Uterus (tissue), 4 donors: Measurements from ENCODE around the gene CDK11A. TPM values are rescaled to one million over a fixed set of nuclear protein-coding genes. Genes with fewer than 3 reads are reported as not detected.
A peak's percentile ranks its signal among the peaks of the same experiment; 100 is the strongest.

ENCODE experiments used
- DNase-seq, 2 donors: peaks; one replicate each; pipeline ENCODE4 v3.0.0-alpha.2; 2019 to 2020
- H3K27ac ChIP-seq, 2 donors: fragments of 200-600 bp; sonication (generic); 1 replicate in 1 of 2; 2 replicates in 1 of 2; pipeline ENCODE4 v1.5.1; 2016 to 2018
- H3K27me3 ChIP-seq, 2 donors: fragments of 200-600 bp; sonication (generic); one replicate each; pipeline ENCODE4 v1.5.1; 2018 to 2019; ENCODE audit warnings: control low read depth in 1 of 2
- H3K36me3 ChIP-seq, 2 donors: fragments of 200-600 bp; sonication (generic); one replicate each; pipeline ENCODE4 v1.5.1; 2019; ENCODE audit warnings: control low read depth in 1 of 2
- H3K4me1 ChIP-seq, 2 donors: fragments of 200-600 bp; sonication (generic); one replicate each; pipeline ENCODE4 v1.5.1; 2018 to 2019; ENCODE audit warnings: control low read depth in 1 of 2
- H3K4me3 ChIP-seq, 2 donors: fragments of 200-600 bp; sonication (generic); 1 replicate in 1 of 2; 2 replicates in 1 of 2; pipeline ENCODE4 v1.5.1; 2018 to 2019; ENCODE audit warnings: mild to moderate bottlenecking in 1 of 2
- H3K9me3 ChIP-seq, 2 donors: fragments of 200-600 bp; sonication (generic); one replicate each; pipeline ENCODE4 v1.5.1; 2019; ENCODE audit warnings: control low read depth in 1 of 2
- CTCF ChIP-seq, 4 experiments: fragments of 200-600 bp in 2 of 4; fragments of 450-650 bp in 2 of 4; sonication (generic) in 2 of 4; IDR thresholded peaks; one replicate each; pipeline ENCODE4 v1.5.1; 2016 to 2019; ENCODE audit warnings: antibody characterized with exemption in 4 of 4, mild to moderate bottlenecking in 2 of 4, moderate library complexity in 1 of 4
- POLR2A ChIP-seq, 2 donors: fragments of 450-650 bp; IDR thresholded peaks; one replicate each; pipeline ENCODE4 v1.6.1; 2016; ENCODE audit warnings: antibody characterized with exemption in 2 of 2, mild to moderate bottlenecking in 1 of 2, moderate library complexity in 1 of 2
- intact Hi-C: fragments of 100-400 bp; cut with DNase I; formaldehyde crosslinking; loops from one replicate; pipeline ENCODE4 v1.15.1; 2023; ENCODE audit warnings: low total_unique reads
- total RNA-seq, 4 donors: library from RNA; depleted of rRNA in 3 of 4; stranded (reverse); fragments of >200 nt in 3 of 4; gene quantifications; one replicate each; pipeline versions ENCODE4 v1.1.0 to v1.2.4, GENCODE V29; 2014 to 2023
- donor health status: DM: yes; HTN: yes; CAD: no.

The CDK11A gene
- total RNA-seq, 4 donors from 2014 or later: 1.8 to 60.0 (median 7.5) TPM

- intact Hi-C loops: no loop called here
- no peaks in the 10 kb centered on the region for H3K27me3 ChIP-seq
- TF ChIP-seq POLR2A (IDR thresholded peaks at IDR 0.05): no peak
- no peak for TF ChIP-seq CTCF (IDR thresholded peaks at IDR 0.05)
- no peak overlapping the region for H3K4me3 ChIP-seq
- H3K36me3 ChIP-seq: no peaks in the 10 kb centered on the region
- H3K4me1 ChIP-seq: no peaks in the 10 kb centered on the region
- no peak overlapping the region for H3K27ac ChIP-seq
- no peak for DNase-seq
- H3K9me3 ChIP-seq: no peaks in the 10 kb centered on the region
Observed at GRCh38 chr1:1760345-1760650, 36.1 kb upstream of the CDK11A start.

DNA sequence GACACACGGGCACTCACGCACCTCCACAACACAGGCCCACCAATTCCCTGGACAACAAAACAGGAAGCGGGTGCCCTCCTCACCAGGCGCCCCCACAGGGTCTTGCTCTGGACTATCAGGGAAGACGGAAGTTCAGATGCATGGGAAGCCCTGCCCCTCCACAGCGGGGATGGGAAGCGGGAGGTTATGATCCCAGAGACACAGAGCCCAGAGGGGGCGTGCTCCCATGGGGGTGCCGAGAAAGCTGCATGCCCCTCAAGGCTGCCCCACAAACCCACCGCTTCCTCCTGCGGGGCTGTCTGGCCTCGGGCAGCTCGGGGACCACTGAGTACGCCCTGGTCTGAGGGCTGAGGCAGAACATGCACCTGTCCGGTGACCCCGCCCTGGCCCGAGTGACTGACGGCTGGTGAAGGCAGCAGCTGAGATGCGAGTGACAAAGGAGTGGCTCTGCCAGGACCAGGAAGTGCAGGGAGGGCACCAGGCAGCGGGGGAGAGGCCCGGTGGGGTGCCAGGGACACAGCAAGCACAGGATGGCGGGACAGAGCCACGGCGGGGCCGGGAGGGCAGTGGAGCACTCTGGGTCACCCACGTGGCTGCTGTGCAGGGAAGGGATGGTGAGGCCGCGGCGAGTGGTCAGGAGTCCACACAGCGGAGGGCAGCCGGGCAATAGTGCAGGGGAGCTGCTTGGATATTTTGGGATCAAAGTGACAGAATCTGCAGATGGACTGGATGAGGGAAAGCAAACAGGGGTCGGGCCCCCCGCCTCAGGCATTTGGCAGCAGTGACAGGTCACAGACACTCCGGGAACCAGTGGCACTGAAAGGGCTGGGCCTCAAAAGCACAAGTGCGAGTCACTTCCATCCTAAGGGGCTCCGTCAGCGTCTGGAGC lies 35.5 kb upstream of the CDK11A start:
- no peak overlapping the region for H3K27ac ChIP-seq
- DNase-seq: peak in 1 of 2 donors; percentile 13
- no peaks in the 10 kb centered on the region for H3K9me3 ChIP-seq
- no peaks in the 10 kb centered on the region for H3K4me1 ChIP-seq
- H3K36me3 ChIP-seq: no peaks in the 10 kb centered on the region
- intact Hi-C loops: no loop called here
- H3K27me3 ChIP-seq: no peaks in the 10 kb centered on the region
- no peak for TF ChIP-seq CTCF (IDR thresholded peaks at IDR 0.05)
- TF ChIP-seq POLR2A (IDR thresholded peaks at IDR 0.05): no peak
- no peak overlapping the region for H3K4me3 ChIP-seq

DNA sequence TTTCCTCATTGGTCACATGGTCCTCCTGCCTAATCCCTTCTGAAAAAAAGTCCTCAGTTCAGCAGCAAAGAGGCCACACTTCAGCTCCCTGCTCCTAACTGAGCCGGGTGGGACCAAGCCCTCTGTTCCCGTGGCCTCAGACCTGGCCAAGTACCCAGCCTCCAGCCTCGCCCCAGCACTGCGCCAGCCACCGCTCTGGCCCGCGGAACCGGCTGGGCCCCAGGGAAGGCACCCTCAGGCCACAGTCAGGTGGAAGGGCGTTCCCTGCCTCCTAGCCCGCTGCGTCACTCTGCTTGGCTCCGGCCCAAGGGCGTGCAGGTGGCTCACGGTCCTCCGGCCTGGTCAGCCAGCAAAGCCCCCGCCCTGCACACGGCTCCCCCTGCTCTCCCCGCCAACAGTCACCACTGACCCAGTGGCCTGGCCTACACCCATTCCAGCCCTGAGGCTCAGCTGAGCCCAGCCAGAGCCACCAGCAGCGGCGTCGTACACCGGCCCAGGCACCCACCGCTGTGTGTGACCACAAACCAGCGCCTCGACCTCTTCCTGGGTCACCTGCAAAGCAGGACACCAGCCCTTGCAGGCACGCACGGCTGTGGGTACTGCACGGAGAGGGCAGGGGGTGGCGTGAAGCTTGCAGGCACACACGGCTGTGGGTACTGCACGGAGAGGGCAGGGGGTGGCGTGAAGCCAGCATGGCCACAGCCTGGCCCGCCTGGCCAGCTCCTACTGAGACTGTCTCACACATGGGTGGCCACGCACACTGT lies 34.7 kb upstream of the CDK11A start:
- peak in 1 of 2 donors; percentile 34 for DNase-seq
- TF ChIP-seq CTCF (IDR thresholded peaks at IDR 0.05) (no peak), POLR2A (IDR thresholded peaks at IDR 0.05) (peak in 1 of 2 donors; percentile 27)
- intact Hi-C loops: no loop called here
- H3K9me3 ChIP-seq: no peaks in the 10 kb centered on the region
- no peaks in the 10 kb centered on the region for H3K36me3 ChIP-seq
- no peaks in the 10 kb centered on the region for H3K27me3 ChIP-seq
- no peak overlapping the region for H3K4me3 ChIP-seq
- H3K4me1 ChIP-seq: no peaks in the 10 kb centered on the region
- H3K27ac ChIP-seq: no peak overlapping the region

GRCh38 chr1:1758059-1758621 lies 34.0 kb upstream of the CDK11A start:
- no peak for DNase-seq
- H3K36me3 ChIP-seq: no peaks in the 10 kb centered on the region

More at GRCh38 chr1:1758059-1758621, 34.0 kb upstream of the CDK11A start:
- Histone ChIP-seq H3K27me3 (no peaks in the 10 kb centered on the region), H3K27ac (no peak overlapping the region), H3K4me1 (no peaks in the 10 kb centered on the region), H3K9me3 (no peaks in the 10 kb centered on the region), H3K4me3 (no peak overlapping the region)
- TF ChIP-seq CTCF (IDR thresholded peaks at IDR 0.05): no peak
- TF ChIP-seq POLR2A (IDR thresholded peaks at IDR 0.05): no peak
- intact Hi-C loops: no loop called here
